ENCODE data around the gene DENR.

Gene DENR

GRCh38 chr12:122819209-122819785, 66.7 kb downstream of the DENR start:
- no peak for DNase-seq (ENCODE audit: low read depth in 1 of 2, low spot score in 1 of 2)

- DNase-seq (ENCODE audit: low read depth in 1 of 2, low spot score in 1 of 2) = no peak
Measured at GRCh38 chr12:122820138-122820537, 67.5 kb downstream of the DENR start.

Measured in activated CD4-positive, alpha-beta T cell treated with anti-CD3 and anti-CD28 coated beads, Interleukin-2, amount 50 U/mL, for 24 hours (primary cell).